Sigmoid colon (tissue), 7 donors: ENCODE measurements around the gene COL5A1. TPM values are rescaled to one million over a fixed set of nuclear protein-coding genes. Genes with fewer than 3 reads are reported as not detected.
A peak's percentile ranks its signal among the peaks of the same experiment; 100 is the strongest.

Source experiments
- DNase-seq: peaks from one replicate; pipeline ENCODE4 v3.0.0-alpha.2; 2019
- H3K27ac ChIP-seq, 4 donors: fragments of 200-600 bp; sonication (generic); one replicate each; pipeline ENCODE4 v1.5.1; 2016 to 2019; ENCODE audit warnings: mild to moderate bottlenecking in 1 of 4
- H3K27me3 ChIP-seq, 3 donors: fragments of 200-600 bp; sonication (generic); one replicate each; pipeline ENCODE4 v1.5.1; 2019; ENCODE audit warnings: mild to moderate bottlenecking in 1 of 3
- H3K36me3 ChIP-seq, 4 donors: fragments of 200-600 bp; sonication (generic); one replicate each; pipeline ENCODE4 v1.5.1; 2016 to 2019
- H3K4me1 ChIP-seq, 4 donors: fragments of 200-600 bp; sonication (generic); one replicate each; pipeline ENCODE4 v1.5.1; 2017 to 2019
- H3K4me3 ChIP-seq, 4 donors: fragments of 200-600 bp; sonication (generic); one replicate each; pipeline ENCODE4 v1.5.1; 2017 to 2019; ENCODE audit warnings: mild to moderate bottlenecking in 2 of 4, moderate library complexity in 1 of 4
- H3K9me3 ChIP-seq, 4 donors: fragments of 200-600 bp in 3 of 4; sonication (generic) in 3 of 4; one replicate each; pipeline versions ENCODE4 v1.5.1 to v1.6.1; 2013 to 2019
- CTCF ChIP-seq, 4 experiments: fragments of 450-650 bp in 3 of 4; fragments of 200-600 bp in 1 of 4; IDR thresholded peaks; one replicate each; pipeline ENCODE4 v1.5.1; 2016 to 2019; ENCODE audit warnings: antibody characterized with exemption in 4 of 4, mild to moderate bottlenecking in 3 of 4, moderate library complexity in 2 of 4
- EP300 ChIP-seq, 4 donors: sonication (generic); formaldehyde crosslinking; IDR thresholded peaks; one replicate each; pipeline ENCODE4 v1.6.1; 2017; ENCODE audit warnings: antibody characterized with exemption in 4 of 4
- POLR2A ChIP-seq, 2 donors: fragments of 450-650 bp; IDR thresholded peaks; one replicate each; pipeline ENCODE4 v1.6.1; 2016; ENCODE audit warnings: antibody characterized with exemption in 2 of 2, mild to moderate bottlenecking in 2 of 2, moderate library complexity in 2 of 2
- POLR2AphosphoS5 ChIP-seq, 4 donors: sonication (generic); formaldehyde crosslinking; IDR thresholded peaks; one replicate each; pipeline ENCODE4 v1.6.1; 2017; ENCODE audit warnings: antibody characterized with exemption in 4 of 4
- WGBS, 2 donors: extraction: QIAGEN DNeasy Blood & Tissue Kit; methylation state at CpG; one replicate each; pipeline ENCODE4 v1.1.7; 2013; 5-methylcytosine and 5-hydroxymethylcytosine counted together
- intact Hi-C: fragments of 100-400 bp; cut with DNase I; formaldehyde crosslinking; loops from one replicate; pipeline ENCODE4 v1.15.1; 2023
- polyA plus RNA-seq, 3 donors: library from polyadenylated mRNA; stranded (reverse); fragments of 200-250 nt; gene quantifications; one replicate each; pipeline ENCODE4 v1.2.3, GENCODE V29; 2013
- total RNA-seq, 4 donors: library from RNA; depleted of rRNA; stranded (reverse); fragments of >200 nt; gene quantifications; one replicate each; pipeline ENCODE4 v1.1.0, GENCODE V29; 2016
- donor health status: healthy with polysubstance abuse.
- donor health status: Bipolar disorder and iron deficiency.
- donor health status: healthy.

COL5A1 gene
- total and polyA plus RNA-seq, 7 donors: 4.2 to 168 (median 24.2) TPM

- H3K9me3 ChIP-seq: no peaks in the 10 kb centered on the region
- H3K4me3 ChIP-seq: no peak overlapping the region
- H3K27ac ChIP-seq: no peak overlapping the region
- H3K4me1 ChIP-seq: peaks cover 0 to 63% (median 54%) of the 10 kb centered on the region in 4 donors
- DNase-seq: peak; percentile 59
- peaks cover 0 to 12% (median 9%) of the 10 kb centered on the region in 4 donors for H3K36me3 ChIP-seq
- TF ChIP-seq POLR2AphosphoS5 (IDR thresholded peaks at IDR 0.05) (no peak), CTCF (IDR thresholded peaks at IDR 0.05) (no peak), EP300 (IDR thresholded peaks at IDR 0.05) (no peak), POLR2A (IDR thresholded peaks at IDR 0.05) (no peak)
- intact Hi-C loops: loop anchor here (5.0 kb wide), 1 partner anchor 235 kb away; no protein-coding TSS in a partner anchor
- H3K27me3 ChIP-seq: no peaks in the 10 kb centered on the region
- 80 to 83% methylated on average over 9 of the region's 9 CpGs for WGBS, 2 donors
Observed at GRCh38 chr9:134686896-134687295, 45.3 kb downstream of the COL5A1 start.

- DNase-seq: peak; percentile 51
- Histone ChIP-seq H3K9me3 (no peaks in the 10 kb centered on the region), H3K36me3 (peaks cover 0 to 17% (median 12%) of the 10 kb centered on the region in 4 donors), H3K4me1 (peaks cover 0 to 61% (median 49%) of the 10 kb centered on the region in 4 donors), H3K27ac (no peak overlapping the region), H3K27me3 (no peaks in the 10 kb centered on the region), H3K4me3 (no peak overlapping the region)
- 77 to 83% methylated on average over 10 of the region's 10 CpGs for whole genome bisulfite sequencing, 2 donors
- intact Hi-C loops: loop anchor here (5.0 kb wide), 1 partner anchor 235 kb away; no protein-coding TSS in a partner anchor
- no peak for TF ChIP-seq POLR2AphosphoS5 (IDR thresholded peaks at IDR 0.05)
- TF ChIP-seq EP300 (IDR thresholded peaks at IDR 0.05): no peak
Observed at GRCh38 chr9:134687556-134687955, 46.0 kb downstream of the COL5A1 start.

GRCh38 chr9:134688231-134688630 lies 46.6 kb downstream of the COL5A1 start:
- DNase-seq: peak; percentile 59
- 86 to 91% methylated on average over 15 of the region's 15 CpGs for WGBS, 2 donors
- intact Hi-C loops: loop anchor here (5.0 kb wide), 1 partner anchor 236 kb away; no protein-coding TSS in a partner anchor
- TF ChIP-seq POLR2A (IDR thresholded peaks at IDR 0.05) (no peak), CTCF (IDR thresholded peaks at IDR 0.05) (no peak), POLR2AphosphoS5 (IDR thresholded peaks at IDR 0.05) (no peak), EP300 (IDR thresholded peaks at IDR 0.05) (no peak)
- Histone ChIP-seq H3K27me3 (no peaks in the 10 kb centered on the region), H3K36me3 (peaks cover 0 to 20% (median 13%) of the 10 kb centered on the region in 4 donors), H3K4me3 (no peak overlapping the region), H3K9me3 (no peaks in the 10 kb centered on the region), H3K4me1 (peaks cover 0 to 55% (median 44%) of the 10 kb centered on the region in 4 donors), H3K27ac (peak overlapping the region in 1 of 4 donors; percentile 64)

- no peaks in the 10 kb centered on the region for H3K27me3 ChIP-seq
- TF ChIP-seq POLR2A (IDR thresholded peaks at IDR 0.05) (no peak), CTCF (IDR thresholded peaks at IDR 0.05) (no peak), EP300 (IDR thresholded peaks at IDR 0.05) (no peak)
- H3K4me3 ChIP-seq: no peak overlapping the region
- DNase-seq: peak; percentile 64
- H3K4me1 ChIP-seq: peaks cover 0 to 50% (median 40%) of the 10 kb centered on the region in 4 donors
- peak overlapping the region in 1 of 4 donors; percentile 64 for H3K27ac ChIP-seq
- H3K36me3 ChIP-seq: peaks cover 0 to 26% (median 13%) of the 10 kb centered on the region in 4 donors
- intact Hi-C loops: loop anchor here (5.0 kb wide), 1 partner anchor 236 kb away; no protein-coding TSS in a partner anchor
- H3K9me3 ChIP-seq: no peaks in the 10 kb centered on the region
- 82 to 89% methylated on average over 17 of the region's 17 CpGs for WGBS, 2 donors
Observed at GRCh38 chr9:134688661-134689320, 47.2 kb downstream of the COL5A1 start.
